Stromal cell of bone marrow (primary cell): ENCODE measurements around the gene SAG.

Experiments
- DNase-seq: peaks from one replicate; pipeline ENCODE4 v3.0.0-alpha.2; 2012; ENCODE audit warnings: low read depth

Gene SAG

DNA sequence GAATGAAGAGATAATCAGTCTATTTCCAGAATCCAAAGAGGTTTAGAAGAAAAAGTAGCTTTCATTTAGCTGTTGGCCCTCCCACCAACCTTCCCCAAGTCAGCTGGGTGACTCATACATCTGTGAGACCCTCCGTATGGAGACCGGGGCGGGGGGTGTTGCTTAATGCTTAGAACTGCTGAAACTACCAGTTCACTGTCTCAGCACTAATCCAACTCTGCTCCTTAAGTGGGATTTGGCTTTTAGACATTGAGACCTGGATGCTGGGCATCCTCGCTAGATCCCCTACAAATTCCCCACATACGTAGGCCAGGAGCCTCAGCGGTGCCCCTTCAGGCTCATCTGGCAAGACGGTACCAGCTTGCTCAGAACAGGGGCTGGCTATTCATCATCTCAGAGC is at the start of gene SAG:
Gene SAG, plus strand, starts transcription at position 252 of the 400 bp plus-strand sequence. CDS start 1,374 bp downstream, outside the sequence.
- DNase-seq = no peak

DNA sequence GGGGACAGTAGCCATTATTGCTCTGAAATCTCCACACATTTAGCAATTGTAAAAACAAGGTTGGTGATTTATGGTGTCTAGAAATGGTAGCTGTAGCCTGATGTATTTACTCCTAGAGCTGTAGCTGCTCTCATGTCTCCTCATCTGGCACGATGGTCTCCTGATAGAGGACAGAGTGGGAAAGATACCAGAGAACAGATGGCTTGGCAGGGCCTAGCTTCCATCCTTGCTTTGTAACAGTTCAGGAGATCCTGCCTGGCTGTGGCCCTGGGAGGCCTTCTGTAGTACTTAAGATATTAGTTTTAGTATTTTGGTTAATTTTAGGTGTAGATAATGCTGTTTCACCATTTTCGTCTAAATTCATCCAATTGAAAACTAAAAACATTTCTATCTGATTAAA is 49.4 kb upstream of the SAG start:
- no peak for DNase-seq

DNA sequence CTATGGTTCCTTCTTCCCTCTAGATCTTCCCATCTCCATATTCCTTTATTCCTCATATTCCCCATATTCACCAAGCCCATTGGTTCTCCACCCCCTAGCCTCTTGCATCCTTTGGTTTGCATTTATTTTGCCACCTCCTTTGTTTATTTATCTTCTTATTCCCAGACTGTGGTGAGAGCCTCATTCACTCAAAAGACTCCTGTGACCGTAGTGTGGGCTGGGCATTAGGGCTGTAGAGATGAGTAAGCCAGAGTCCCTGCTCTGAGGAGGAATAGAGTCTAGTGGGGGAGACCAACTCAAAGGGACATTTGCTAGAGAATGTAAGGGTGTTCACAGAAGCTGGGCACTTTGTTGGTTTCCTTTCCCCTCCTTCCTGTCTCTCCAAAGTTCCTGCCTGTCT is 47.9 kb upstream of the SAG start:
- no peak for DNase-seq

DNA sequence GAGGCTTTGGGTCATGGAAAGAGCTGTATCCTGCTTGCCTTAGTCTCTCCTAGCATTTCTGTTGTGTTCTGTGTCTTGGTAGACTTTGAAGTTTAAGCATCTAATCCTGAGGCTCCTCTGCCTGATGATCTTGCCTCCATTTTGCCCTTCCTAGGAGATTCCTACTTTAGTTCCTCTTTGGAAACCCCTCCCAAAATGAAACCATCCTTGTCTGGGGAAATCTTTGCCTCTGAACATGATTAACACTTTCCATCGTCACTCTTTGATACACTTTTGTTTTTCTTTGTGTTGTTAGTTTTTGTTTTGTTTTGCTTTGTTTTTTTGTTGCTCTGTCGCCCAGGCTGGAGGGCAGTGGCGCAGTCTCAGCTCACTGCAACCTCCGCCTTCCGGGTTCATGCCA is 47.0 kb upstream of the SAG start:
- DNase-seq = no peak

DNA sequence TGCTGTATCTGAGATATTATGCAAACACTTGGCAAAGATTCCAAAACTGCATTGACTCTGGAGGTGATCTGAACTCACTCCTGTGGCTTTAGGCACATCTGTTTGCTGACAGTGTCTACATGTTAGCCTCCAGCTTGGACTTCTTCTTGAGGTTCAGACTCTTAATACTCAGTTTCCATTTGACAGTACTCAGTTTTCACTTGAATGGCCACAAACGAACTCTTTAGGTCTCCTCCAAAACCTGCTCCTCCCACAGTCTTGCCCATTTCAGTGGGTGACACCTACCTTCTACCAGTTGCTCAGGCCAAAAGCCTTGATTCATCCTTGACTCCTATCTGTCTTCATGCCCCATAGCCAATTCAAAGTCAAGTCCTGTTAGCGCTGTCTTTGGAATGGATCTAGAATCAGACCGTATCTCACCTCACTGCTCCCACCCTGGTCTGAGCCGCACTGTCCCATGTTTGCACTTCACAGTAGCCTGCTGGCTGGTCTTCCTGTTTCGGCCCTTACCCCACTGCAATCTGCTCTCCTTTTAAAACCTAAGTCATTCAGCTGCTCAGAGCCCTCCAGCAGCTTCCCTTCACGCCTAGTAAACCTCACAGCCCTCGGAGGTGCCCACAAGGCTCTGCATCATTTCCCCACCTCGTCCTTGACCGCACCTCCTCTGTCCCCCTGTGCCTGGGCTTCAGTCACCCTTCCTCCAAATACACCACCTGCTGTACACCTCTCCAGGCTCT is 45.6 kb upstream of the SAG start:
- no peak for DNase-seq

DNA sequence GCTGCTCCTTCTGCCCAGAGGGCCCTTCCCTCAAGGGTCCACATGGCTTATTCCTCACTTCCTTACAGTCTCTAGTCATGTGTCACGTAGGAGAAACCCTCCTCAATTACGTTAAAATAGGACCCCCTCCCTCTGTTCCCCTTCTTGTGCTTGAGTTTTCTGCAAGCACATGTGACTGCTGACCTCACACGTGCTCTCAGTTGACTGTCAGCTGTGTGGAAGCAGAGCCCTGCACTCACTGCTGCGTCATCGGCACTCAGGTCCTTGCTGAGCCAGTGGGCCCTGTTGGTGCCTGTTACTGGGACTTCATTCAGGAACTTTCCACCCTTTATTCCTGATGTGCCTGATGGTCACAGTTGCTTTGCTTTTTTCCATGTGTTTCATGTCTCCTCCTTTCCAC is 45.1 kb upstream of the SAG start:
- no peak for DNase-seq

DNA sequence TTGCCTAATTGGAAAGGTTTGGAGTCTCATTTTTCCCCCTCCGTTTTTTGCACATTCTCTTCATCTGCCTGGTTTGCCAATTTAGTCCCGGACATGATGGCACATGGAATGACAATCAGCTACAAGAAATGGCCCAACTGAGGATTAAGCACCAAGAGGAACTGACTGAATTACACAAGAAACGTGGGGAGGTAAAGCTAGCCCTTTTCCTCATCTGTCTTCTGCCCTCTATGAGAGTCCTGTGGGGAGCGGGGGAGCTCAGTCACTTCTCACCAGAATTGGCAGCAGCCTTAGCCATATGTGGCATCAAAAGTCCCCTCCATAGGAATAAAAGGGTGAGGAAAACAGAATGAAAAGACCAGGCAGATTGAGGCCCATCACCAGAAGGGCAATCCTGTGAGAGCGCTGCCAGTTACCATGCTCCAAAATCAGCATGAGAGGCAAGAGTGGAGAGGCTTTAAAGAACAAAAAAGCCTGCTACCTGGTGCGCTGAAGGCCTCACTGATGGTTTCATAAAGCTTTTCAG is 44.5 kb upstream of the SAG start:
- no peak for DNase-seq

DNA sequence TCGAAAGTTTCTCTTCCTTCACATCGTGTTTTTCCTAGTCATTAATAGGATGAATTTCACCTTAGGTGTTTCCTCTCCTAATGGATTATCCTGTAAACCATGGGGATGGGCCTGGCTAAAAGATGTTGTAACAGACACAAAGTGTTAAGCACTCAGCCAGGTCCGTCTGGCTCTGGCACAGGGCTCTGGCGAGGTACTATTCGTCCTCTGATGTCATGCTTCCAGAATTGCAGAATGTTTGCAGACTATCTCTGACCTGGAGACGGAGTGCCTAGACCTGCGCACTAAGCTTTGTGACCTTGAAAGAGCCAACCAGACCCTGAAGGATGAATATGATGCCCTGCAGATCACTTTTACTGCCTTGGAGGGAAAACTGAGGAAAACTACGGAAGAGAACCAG is 42.9 kb upstream of the SAG start:
- DNase-seq = no peak

DNA sequence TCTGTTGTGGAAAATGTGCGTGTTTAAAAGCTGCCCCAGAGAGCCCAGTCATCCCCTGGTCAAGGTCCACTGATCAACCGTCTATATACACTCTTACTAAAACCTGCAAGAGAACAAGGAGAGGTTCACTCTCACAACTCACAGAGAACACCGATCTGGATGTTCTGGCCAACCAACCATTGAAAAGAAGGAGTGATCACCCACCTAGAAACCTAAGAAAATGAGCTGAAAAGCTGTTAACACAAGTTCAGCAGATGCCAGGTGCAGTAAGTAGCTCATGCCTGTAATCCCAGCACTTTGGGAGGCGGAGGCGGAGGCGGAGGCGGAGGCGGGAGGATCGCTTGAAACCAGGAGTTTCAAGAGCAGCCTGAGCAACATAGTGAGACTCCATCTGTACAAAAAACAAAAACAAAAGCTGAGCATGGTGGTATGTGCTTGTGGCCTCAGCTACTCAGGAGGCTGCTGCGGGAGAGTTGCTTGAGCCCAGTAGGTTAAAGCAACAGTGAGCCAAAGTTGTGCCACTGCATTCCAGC is 41.7 kb upstream of the SAG start:
- no peak for DNase-seq

DNA sequence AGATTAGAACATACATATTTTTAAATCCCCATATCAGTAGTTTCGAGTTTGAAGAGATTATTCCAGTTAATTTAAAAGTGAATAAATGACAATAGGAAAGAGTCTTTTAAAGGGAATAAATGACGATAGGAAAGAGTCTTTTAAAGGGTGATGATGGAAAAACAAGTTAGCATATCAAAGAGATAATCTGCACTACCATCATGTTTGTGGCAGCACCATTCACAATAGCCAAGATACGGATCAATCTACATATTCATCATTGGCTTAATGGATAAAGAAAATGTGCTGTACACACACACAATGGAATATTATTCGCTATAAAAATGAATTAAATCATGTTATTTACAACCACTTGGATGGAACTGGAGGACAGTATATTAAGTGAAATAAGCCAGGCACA is 41.1 kb upstream of the SAG start:
- DNase-seq = no peak

DNA sequence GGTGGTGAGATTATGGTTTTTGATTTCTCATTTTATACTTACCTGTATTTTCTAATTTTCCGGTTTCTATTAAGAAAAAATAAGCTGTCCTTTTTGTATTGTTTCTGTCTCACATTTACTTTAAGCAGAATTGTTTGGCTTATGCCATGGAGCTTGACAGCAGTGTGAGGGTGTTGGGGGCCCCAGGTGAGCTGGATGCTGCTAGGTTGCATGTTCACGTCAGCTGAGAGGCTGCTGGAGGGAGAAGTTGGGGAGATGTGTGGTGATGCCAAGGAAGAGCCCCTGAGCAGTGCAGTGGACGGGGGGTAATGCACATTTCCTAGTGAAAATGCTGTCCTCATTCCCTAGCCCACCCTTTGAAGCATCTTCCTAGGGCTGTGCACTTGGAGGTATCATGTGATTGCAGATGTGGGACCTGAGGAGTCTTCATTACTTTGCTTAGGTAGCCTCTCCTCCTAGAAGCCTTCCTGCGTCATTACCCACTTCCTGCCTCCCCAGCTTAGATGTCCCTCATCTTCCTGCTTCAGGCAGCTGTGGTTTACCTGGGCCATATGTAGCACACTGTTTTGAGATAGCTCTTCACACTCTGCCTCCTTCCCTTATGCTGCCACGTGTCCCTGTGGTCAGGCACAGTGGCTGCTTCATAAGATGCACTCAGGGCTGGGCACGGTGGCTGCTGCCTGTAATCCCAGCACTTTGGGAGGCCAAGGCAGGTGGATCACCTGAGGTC is 39.9 kb upstream of the SAG start:
- no peak for DNase-seq

DNA sequence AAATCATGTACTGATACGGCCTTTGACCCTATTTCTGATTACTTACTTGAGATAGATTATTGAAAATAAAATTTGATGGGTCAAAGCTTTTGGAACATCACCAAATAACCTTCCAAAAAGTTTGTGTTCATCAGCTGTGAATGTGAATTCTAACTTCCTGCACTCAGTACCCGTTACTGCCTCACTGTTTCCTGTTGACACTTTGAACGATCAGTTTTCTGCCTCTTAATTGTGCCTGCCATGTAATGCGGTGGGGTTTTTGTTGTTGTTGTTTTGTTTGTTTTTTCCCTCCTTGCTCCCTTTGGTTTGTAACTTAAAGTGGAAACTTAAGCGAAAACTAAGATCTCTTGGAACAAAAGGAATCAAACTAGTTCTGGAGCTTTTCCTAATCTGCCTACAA is 37.2 kb upstream of the SAG start:
- DNase-seq = no peak

DNA sequence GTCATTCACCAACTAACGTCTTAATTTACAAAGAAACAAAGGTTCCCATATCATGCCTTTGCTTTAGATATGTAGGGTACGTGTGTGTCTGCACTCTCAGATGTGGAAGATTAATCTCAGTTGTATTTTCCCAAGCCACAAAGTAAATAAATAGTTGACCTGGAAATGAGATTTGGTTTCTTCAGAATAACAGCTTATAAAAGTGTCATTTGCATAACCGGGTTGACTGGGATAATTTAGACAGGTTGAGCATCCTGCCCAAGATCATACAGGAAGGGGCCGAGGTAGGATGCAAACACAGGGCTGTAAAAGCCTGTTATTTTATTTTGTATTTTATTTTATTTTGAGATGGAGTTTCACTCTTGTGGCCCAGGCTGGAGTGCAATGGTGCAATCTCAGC is 36.7 kb upstream of the SAG start:
- no peak for DNase-seq

DNA sequence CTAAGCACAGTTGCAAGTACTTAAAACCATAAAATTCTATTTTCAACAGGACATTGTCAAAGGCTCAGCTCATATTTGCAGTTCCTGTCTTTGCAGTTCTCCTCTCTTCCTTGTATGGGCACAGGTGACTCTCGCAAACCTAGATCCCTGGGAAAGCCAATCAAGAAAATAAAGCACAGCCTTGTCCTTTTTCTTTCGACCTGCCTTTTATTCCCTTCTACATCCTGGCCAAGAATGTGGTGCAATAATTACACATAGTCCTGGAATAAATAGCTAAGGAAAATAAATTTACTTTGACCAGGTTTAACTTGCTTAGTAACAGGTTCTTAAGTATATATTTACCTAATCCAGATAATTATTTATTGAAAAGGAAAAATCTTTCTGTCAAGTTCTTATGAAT is 35.9 kb upstream of the SAG start:
- no peak for DNase-seq

DNA sequence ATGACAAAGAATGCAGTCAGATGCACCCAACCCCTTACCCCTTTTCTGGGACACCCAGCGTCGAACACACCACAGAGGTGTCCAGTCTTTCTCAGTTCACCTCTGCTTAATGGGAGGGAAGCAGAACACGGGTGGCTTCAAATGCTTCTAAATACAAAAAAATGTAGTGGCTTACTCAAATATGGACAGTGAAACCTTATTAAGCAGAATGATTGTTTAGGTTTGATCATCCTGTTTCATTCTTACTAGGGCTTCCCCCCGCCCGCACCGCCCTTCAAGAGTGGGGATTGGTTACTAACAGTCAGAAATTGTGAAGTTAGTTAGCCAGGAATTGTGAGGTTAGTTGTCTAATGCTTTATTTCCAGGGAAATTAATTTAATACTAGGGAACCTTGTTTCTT is 34.5 kb upstream of the SAG start:
- DNase-seq = no peak

DNA sequence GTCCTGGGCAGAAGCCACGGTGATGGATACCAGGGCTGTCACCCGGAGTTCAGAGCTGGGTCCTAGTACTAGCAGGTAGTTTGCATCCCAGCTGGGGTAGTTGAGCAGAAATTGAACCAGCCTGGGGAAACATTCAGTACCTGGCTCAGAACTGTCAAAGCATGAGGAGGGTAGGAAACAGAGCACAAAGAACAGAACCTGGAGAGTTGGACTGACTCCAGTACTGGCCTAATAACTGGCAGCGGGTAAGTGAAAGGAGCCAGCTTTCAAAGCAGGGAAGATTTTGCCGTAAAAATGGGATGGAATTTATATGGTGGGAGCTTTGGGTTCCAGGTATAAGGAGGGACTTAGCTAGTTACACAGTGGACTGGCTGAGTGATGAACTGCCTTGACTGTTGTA is 32.4 kb upstream of the SAG start:
- no peak for DNase-seq

DNA sequence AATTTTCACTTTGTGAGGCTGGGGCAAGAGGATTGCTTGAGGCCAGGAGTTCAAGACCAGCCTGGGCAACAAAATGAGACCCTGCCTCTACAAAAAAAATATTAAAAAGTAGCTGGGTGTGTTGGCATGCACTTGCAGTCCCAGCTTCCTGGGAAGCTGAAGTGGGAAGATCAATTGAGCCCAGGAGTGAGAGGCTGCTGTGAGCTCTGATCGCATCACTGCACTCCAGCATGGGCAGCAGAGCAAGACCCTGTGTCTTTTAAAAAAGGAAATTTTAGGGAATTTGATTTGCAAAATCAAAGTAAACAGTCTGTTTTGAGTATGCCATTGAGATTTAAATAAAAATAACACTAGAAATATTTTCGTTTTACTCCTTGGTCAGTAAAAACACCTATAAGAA is 28.7 kb upstream of the SAG start:
- DNase-seq = no peak

DNA sequence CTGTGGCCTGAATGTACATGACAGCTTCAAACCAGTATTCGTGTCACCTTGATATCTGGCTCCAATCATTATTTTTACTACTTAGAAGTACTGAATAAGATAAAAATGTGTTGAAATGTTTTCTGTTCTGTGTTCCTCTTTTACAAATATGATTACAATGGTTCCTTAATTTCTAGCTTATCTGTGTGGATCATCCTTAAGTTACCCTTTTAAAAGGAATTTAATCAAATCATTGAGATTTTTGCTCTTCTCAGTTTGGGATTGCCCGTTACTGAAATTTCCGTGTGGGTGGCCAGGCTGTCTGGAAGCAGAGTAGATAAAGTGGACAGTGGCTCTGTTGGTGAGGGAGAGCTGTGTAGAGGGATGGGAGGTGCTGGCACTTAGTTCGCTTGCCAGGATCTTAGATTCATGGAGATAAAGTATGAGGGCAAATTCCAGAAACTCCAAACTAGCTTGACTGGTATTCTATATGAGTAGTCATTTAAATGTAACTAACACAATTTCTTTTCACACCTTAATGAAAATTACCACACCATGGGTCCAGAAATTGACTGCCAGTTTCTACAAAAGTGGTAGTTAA is 27.4 kb upstream of the SAG start:
- DNase-seq = no peak

DNA sequence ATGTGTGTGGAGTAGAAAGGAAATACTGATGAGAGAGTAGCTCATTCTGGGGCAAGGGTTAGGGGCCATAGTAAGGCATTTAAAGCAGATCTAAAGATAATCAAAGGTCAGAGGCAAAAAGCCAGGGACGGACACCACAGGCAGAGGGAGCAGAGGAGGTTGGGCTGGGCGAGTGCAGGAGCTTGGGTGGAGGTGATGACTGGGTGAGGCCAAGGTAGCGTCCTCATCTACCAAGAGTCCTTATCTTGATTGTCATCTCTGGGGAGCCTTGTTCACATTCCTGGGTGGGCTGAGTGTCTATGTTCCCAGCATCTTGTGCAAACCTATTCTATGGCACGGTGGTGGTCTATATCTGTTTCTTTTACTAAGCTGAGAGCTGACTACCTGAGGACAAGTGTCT is 26.1 kb upstream of the SAG start:
- DNase-seq = no peak

DNA sequence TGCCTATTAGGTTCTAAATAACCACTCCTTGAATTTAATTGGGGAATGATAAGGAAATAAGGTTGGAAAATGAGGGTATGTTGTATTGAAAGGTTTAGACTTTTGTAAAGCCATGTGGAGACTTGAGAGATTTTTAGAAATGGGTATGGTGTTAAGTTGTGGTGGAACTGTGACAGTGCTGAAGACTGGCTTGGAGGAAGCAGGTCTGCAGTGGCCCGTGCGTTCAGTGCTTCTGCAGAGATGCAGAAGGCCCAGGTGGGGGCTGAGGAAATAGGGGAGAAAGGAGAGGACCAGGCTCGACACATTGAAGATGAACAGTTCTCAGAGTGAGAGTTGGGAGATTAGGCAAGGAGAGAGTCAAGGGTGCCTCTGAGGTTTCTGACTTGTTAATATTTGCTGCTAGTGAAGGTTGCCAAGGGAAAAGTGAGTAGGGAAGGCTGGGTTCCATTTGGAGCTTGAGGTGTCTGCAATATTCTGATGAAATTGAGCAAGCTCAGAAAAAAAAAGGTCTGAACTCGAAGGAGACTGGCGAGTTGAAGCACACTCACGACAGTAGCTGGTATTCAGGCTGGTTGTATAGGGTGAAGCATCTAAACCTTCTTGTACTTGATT is 25.5 kb upstream of the SAG start:
- DNase-seq = no peak

DNA sequence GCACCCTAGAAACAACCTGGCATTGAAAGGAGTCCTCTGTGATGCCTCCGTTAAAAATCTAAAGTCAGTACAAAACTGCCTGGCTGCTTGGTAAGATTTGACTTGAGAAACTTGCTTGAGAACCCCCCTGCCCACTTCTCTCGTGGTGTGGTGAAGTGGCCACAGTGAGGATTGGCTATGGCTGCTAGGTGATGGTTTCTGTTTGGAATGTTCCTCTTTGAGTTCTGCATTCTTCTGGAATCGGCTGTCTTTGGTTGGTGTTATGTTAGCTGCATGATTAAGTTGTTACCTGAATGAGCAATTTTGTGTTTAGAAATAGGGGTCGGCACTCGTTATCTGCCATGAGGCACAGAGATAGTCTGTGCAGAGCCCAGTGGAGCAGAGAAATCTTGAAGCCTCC is 21.7 kb upstream of the SAG start:
- no peak for DNase-seq

DNA sequence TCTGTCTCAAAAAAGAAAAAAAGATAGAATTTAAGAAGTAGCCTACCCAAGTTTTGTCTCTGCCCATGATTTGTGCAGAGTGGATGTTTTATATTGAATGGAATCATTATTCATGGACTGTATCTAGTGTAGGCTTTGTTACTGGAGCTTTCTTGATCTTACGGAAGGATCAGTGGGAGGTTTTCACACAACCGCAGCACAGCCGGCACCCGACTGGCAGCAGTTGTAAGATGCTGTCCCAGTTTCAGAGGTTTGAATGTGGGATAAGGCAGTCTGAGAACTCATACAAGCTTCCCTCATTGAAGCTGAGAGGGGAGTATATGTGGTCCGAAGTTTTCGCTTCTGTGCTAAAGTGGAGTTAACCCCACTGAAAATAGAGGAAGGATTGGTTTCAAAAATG is 19.7 kb upstream of the SAG start:
- no peak for DNase-seq

DNA sequence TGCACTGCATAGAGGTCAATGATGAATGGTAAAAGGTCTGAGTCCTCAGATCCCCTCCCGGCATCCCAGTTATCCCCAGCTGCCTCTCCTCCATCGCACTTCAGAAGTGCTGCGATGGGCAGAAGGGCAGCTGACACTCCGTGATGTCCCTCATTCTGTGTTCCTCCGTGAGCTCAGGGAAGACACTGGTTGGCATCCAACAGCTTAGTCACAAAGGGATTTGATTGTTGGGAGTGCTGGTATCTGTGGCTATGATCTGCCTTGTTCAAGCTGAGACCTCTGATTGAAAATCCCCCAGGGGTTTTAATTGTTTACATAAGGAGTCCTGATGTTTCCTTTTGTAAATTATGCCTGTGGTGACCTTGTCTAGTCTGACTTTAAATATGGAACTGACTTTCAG is 19.0 kb upstream of the SAG start:
- DNase-seq = no peak
